Measurements from ENCODE around the gene NCMAP.

DNA sequence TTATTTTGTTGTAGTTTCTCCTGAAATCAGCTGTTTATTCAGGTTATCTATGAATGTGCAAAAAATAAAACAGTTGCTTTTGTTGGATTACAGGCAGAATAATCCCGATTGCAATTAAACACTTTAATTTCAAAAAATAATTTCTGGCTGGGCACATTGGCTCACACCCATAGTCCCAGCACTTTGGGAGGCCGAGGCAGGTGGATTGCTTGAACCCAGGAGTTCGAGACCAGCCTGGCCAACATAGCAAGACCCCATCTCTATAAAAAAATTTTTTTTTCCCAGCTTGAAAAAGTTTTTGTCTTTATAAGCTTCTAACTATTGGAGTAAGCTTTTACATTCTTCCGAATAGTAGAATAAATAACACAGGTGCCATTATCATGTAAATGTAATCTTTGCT is 38.0 kb upstream of the NCMAP start:
- TF ChIP-seq, protein P1, sequence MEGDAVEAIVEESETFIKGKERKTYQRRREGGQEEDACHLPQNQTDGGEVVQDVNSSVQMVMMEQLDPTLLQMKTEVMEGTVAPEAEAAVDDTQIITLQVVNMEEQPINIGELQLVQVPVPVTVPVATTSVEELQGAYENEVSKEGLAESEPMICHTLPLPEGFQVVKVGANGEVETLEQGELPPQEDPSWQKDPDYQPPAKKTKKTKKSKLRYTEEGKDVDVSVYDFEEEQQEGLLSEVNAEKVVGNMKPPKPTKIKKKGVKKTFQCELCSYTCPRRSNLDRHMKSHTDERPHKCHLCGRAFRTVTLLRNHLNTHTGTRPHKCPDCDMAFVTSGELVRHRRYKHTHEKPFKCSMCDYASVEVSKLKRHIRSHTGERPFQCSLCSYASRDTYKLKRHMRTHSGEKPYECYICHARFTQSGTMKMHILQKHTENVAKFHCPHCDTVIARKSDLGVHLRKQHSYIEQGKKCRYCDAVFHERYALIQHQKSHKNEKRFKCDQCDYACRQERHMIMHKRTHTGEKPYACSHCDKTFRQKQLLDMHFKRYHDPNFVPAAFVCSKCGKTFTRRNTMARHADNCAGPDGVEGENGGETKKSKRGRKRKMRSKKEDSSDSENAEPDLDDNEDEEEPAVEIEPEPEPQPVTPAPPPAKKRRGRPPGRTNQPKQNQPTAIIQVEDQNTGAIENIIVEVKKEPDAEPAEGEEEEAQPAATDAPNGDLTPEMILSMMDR (conservative IDR thresholded peaks at IDR 0.05; ENCODE audit: low read depth, low read length) = no peak
- no peak for TF ChIP-seq EZH2 (IDR thresholded peaks at IDR 0.05; ENCODE audit: borderline replicate concordance, low read depth, low read length, poor library complexity, severe bottlenecking)
